Motor neuron (in vitro differentiated cells): ENCODE data around the gene RARRES2. TPM values are rescaled to one million over a fixed set of nuclear protein-coding genes. Genes with fewer than 3 reads are reported as not detected.
"Not testable (repeated sequence)": the region's sequence is repeated elsewhere in the genome, so short reads cannot be mapped to it uniquely, and the experiment has no call there.

Experiments
- ATAC-seq, 8 experiments: fragments of 200-7000 bp; cut with Tn5 transposase; replicated peaks in 6 of 8; 2 replicates each; pipeline ENCODE4 v1.8.0; 2021; ENCODE audit warnings: mild to moderate bottlenecking in 8 of 8, moderate library complexity in 8 of 8
- H3K27ac ChIP-seq, 2 donors: fragments of 250-450 bp; sonication (Bioruptor Pico); 2 replicates each; pipeline ENCODE4 v1.9.0; 2021; ENCODE audit warnings: antibody characterized with exemption in 2 of 2, mild to moderate bottlenecking in 2 of 2, moderate library complexity in 1 of 2
- H3K4me1 ChIP-seq, 2 donors: fragments of 250-450 bp; sonication (Bioruptor Pico); replicated peaks in 1 of 2; 2 replicates each; pipeline ENCODE4 v1.6.1; 2021; ENCODE audit warnings: antibody characterized with exemption in 2 of 2, mild to moderate bottlenecking in 2 of 2, moderate library complexity in 1 of 2
- H3K4me3 ChIP-seq, 5 donors: fragments of 250-450 bp; sonication (Bioruptor Pico); 2 replicates each; pipeline ENCODE4 v1.9.0; 2021; ENCODE audit warnings: antibody characterized with exemption in 5 of 5, mild to moderate bottlenecking in 5 of 5, moderate library complexity in 4 of 5
- WGBS, 10 experiments: fragments of 450-650 bp; shearing (Covaris generic); methylation state at CpG; one replicate each; pipeline ENCODE4 v1.0.0; 2022; 5-methylcytosine and 5-hydroxymethylcytosine counted together
- in situ Hi-C, 9 experiments: fragments of 400-800 bp; cut with MboI; loops; one replicate each; pipeline ENCODE4 v1.15.0; 2021; ENCODE audit warnings: low sequenced_read_pairs in 9 of 9, low pct_unique_long_range_greater_than_20kb in 2 of 9; ENCODE audit not compliant: unreplicated experiment in 9 of 9
- total RNA-seq, 8 experiments: library from RNA; unstranded; fragments of 300-600 nt; gene quantifications; 2 replicates each; pipeline versions ENCODE4 v1.2.3 to v1.2.4, GENCODE V29; 2022

Gene RARRES2
- total RNA-seq: 10 to 100 TPM in 5 of 8 experiments, 1 to 10 TPM in 2, under 1 TPM in 1; 0.35 to 83.5 (median 12.3) TPM

- 0 to 50% (median 9%) methylated on average over 1 to 5 of the region's 49 CpGs; no CpG with 5 or more reads in 4 of the 10 experiments for WGBS, 10 experiments
- peak; percentile 17 to 85 (median 63) for ATAC-seq
- Histone ChIP-seq H3K4me3 (peak within 1 kb of the TSS in 4 of 5 donors; percentile 10 to 22 (median 20)), H3K4me1 (peaks cover 29 to 34% of the 10 kb centered on the region in 2 donors), H3K27ac (peak within 1 kb of the TSS in 1 of 2 donors; percentile 79)
- in situ Hi-C loops: no loop called here
Observed at GRCh38 chr7:150341263-150342120, at the start of gene RARRES2. RARRES2 (minus strand) TSS chr7:150341629; CDS start chr7:150340609, 1,020 bp downstream.

- 40 to 100% (median 89%) methylated on average over 1 to 3 of the region's 7 CpGs; no CpG with 5 or more reads in 6 of the 10 experiments for WGBS, 10 experiments
- Histone ChIP-seq H3K27ac (no peak overlapping the region), H3K4me1 (peaks cover 21 to 22% of the 10 kb centered on the region in 2 donors), H3K4me3 (no peak overlapping the region)
- in situ Hi-C loops: no loop called here
- peak in 1 of 8 experiments; percentile 48 for ATAC-seq
Observed at GRCh38 chr7:150390205-150390604, 48.8 kb upstream of the RARRES2 start.

GRCh38 chr7:150389532-150389816 lies 48.0 kb upstream of the RARRES2 start:
- no peak overlapping the region for H3K27ac ChIP-seq
- no peak overlapping the region for H3K4me3 ChIP-seq
- no peak for ATAC-seq
- WGBS, 10 experiments: 40 to 100% (median 85%) methylated on average over 1 to 5 of the region's 5 CpGs; no CpG with 5 or more reads in 6 of the 10 experiments
- in situ Hi-C loops: no loop called here
- H3K4me1 ChIP-seq: peaks cover 28 to 29% of the 10 kb centered on the region in 2 donors

GRCh38 chr7:150388709-150389531 lies 47.5 kb upstream of the RARRES2 start:
- 40 to 80% (median 60%) methylated on average over 2 to 11 of the region's 20 CpGs; no CpG with 5 or more reads in 3 of the 10 experiments for whole genome bisulfite sequencing, 10 experiments
- ATAC-seq: peak; percentile 53 to 80 (median 71)
- no peak overlapping the region for H3K27ac ChIP-seq
- peaks cover 34 to 35% of the 10 kb centered on the region in 2 donors for H3K4me1 ChIP-seq
- in situ Hi-C loops: no loop called here
- H3K4me3 ChIP-seq: no peak overlapping the region

- in situ Hi-C loops: no loop called here
- H3K27ac ChIP-seq: no peak overlapping the region
- no peak overlapping the region for H3K4me3 ChIP-seq
- peaks cover 40% of the 10 kb centered on the region in 2 donors for H3K4me1 ChIP-seq
- ATAC-seq: no peak
- 80 to 100% (median 88%) methylated on average over 1 to 7 of the region's 7 CpGs; no CpG with 5 or more reads in 6 of the 10 experiments for WGBS, 10 experiments
Observed at GRCh38 chr7:150388306-150388705, 46.9 kb upstream of the RARRES2 start.

GRCh38 chr7:150385884-150386283 lies 44.5 kb upstream of the RARRES2 start:
- Histone ChIP-seq H3K27ac (peak overlapping the region in 1 of 2 donors; percentile 90), H3K4me1 (peaks cover 64% of the 10 kb centered on the region in 2 donors)
- H3K4me3 ChIP-seq, in situ Hi-C loops, ATAC-seq: not testable (repeated sequence)
- 53 to 88% (median 83%) methylated on average over 1 to 5 of the region's 6 CpGs; no CpG with 5 or more reads in 3 of the 10 experiments for WGBS, 10 experiments

GRCh38 chr7:150385302-150385723 lies 43.9 kb upstream of the RARRES2 start:
- WGBS, 10 experiments: 32 to 93% (median 56%) methylated on average over 2 to 9 of the region's 14 CpGs; no CpG with 5 or more reads in 4 of the 10 experiments
- ATAC-seq: no peak
- peaks cover 70% of the 10 kb centered on the region in 2 donors for H3K4me1 ChIP-seq
- in situ Hi-C loops: no loop called here
- H3K27ac ChIP-seq: peak overlapping the region in 1 of 2 donors; percentile 90
- no peak overlapping the region for H3K4me3 ChIP-seq

GRCh38 chr7:150384406-150385301 lies 43.2 kb upstream of the RARRES2 start:
- WGBS, 10 experiments: 20 to 100% (median 63%) methylated on average over 1 to 7 of the region's 15 CpGs; no CpG with 5 or more reads in 4 of the 10 experiments
- peak overlapping the region; percentile 84 to 90 for H3K27ac ChIP-seq
- no peak for ATAC-seq

GRCh38 chr7:150383710-150384397 lies 42.4 kb upstream of the RARRES2 start:
- in situ Hi-C loops: no loop called here
- WGBS, 10 experiments: 4 to 92% (median 17%) methylated on average over 2 to 6 of the region's 22 CpGs; no CpG with 5 or more reads in 5 of the 10 experiments
- H3K27ac ChIP-seq: peak overlapping the region; percentile 84 to 90
- ATAC-seq: peak in 5 of 8 experiments; percentile 64 to 72 (median 69)
- H3K4me3 ChIP-seq: peak overlapping the region in 3 of 5 donors; percentile 3 to 17 (median 11)
- H3K4me1 ChIP-seq: peaks cover 67% of the 10 kb centered on the region in 2 donors

More at GRCh38 chr7:150384406-150385301, 43.2 kb upstream of the RARRES2 start:
- peak overlapping the region in 1 of 5 donors; percentile 17 for H3K4me3 ChIP-seq
- peaks cover 70 to 71% of the 10 kb centered on the region in 2 donors for H3K4me1 ChIP-seq
- in situ Hi-C loops: no loop called here

- WGBS, 10 experiments: 0 to 60% (median 31%) methylated on average over 1 to 4 of the region's 4 CpGs; no CpG with 5 or more reads in 2 of the 10 experiments
Observed at GRCh38 chr7:150382844-150383225, 41.4 kb upstream of the RARRES2 start.

GRCh38 chr7:150382123-150382843 lies 40.9 kb upstream of the RARRES2 start:
- in situ Hi-C loops: no loop called here
- ATAC-seq: no peak
- 0 to 93% (median 58%) methylated on average over 1 to 7 of the region's 20 CpGs; no CpG with 5 or more reads in 4 of the 10 experiments for WGBS, 10 experiments
- H3K4me3 ChIP-seq: peak overlapping the region in 2 of 5 donors; percentile 5 to 7
- H3K27ac ChIP-seq: peak overlapping the region; percentile 48 to 90
- peaks cover 66 to 68% of the 10 kb centered on the region in 2 donors for H3K4me1 ChIP-seq

More at GRCh38 chr7:150382844-150383225, 41.4 kb upstream of the RARRES2 start:
- H3K4me1 ChIP-seq: peaks cover 66% of the 10 kb centered on the region in 2 donors
- ATAC-seq: peak in 1 of 8 experiments; percentile 4
- peak overlapping the region; percentile 48 to 90 for H3K27ac ChIP-seq
- in situ Hi-C loops: no loop called here
- peak overlapping the region in 1 of 5 donors; percentile 7 for H3K4me3 ChIP-seq
